Adrenal gland (tissue), 5 donors: ENCODE data around the gene ALDH3A2.

Source experiments
- POLR2A ChIP-seq, 2 donors: fragments of 450-650 bp; IDR thresholded peaks; one replicate each; pipeline ENCODE4 v1.6.1; 2017; ENCODE audit warnings: antibody characterized with exemption in 2 of 2, mild to moderate bottlenecking in 2 of 2, moderate library complexity in 1 of 2
- TF ChIP-seq, protein P1 (sequence below), 6 experiments: fragments of 450-650 bp in 4 of 6; fragments of 200-600 bp in 2 of 6; sonication (generic) in 1 of 6; IDR thresholded peaks; 1 replicate in 5 of 6; 2 replicates in 1 of 6; pipeline versions ENCODE4 v1.5.1 to v1.8.0; 2016 to 2021; ENCODE audit warnings: antibody characterized with exemption in 6 of 6, mild to moderate bottlenecking in 2 of 6, moderate library complexity in 1 of 6
- donor health status: DM: no; HTN: no; CAD: no.

DNA sequence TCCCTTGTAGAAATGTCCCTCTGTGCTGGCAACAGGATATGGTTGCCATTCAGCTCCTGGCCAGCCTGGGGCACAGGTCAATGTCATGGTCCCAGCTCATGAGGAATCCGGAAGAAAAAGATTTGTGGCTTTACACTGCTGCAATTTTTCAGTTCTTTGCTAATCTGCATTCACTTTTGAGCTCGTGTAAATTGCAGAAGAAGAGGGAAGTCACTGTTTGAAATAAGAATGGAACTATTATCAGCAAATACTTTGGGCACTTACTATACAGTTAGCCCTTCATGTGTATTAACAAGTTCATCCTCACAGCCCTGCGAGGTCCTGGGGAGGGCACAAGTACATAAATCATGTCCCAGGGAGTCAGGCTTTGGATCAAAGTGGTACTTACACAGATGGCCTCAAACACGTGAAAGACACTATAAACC lies 53.7 kb downstream of the ALDH3A2 start:
- TF ChIP-seq, protein P1, sequence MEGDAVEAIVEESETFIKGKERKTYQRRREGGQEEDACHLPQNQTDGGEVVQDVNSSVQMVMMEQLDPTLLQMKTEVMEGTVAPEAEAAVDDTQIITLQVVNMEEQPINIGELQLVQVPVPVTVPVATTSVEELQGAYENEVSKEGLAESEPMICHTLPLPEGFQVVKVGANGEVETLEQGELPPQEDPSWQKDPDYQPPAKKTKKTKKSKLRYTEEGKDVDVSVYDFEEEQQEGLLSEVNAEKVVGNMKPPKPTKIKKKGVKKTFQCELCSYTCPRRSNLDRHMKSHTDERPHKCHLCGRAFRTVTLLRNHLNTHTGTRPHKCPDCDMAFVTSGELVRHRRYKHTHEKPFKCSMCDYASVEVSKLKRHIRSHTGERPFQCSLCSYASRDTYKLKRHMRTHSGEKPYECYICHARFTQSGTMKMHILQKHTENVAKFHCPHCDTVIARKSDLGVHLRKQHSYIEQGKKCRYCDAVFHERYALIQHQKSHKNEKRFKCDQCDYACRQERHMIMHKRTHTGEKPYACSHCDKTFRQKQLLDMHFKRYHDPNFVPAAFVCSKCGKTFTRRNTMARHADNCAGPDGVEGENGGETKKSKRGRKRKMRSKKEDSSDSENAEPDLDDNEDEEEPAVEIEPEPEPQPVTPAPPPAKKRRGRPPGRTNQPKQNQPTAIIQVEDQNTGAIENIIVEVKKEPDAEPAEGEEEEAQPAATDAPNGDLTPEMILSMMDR (IDR thresholded peaks at IDR 0.05) = no peak
- TF ChIP-seq POLR2A (IDR thresholded peaks at IDR 0.05) = no peak
